ENCODE data around the gene NFE2L2.

DNA sequence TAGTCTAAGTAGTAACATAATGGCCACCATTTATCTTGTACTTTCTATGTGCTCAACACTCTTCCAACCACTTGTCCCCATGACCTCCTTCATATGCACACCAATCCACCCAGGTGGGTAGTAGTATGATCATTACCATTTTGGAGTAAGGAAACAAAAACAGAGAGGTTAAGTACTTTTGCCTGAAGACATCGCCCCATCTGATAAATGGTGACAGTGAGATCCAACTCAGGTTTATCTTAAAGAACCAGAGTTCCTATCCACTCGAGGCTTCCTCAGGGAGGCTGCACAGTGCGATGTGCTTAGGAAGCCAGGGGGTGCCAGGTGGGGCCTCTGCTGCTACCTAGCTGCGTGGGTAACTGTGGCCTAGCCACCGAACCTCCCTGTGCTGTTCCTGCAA, 14.1 kb downstream of the NFE2L2 start:
- no peak for TF ChIP-seq POLR2AphosphoS5 (IDR thresholded peaks at IDR 0.05; ENCODE audit: low read depth)
- TF ChIP-seq, protein P1, sequence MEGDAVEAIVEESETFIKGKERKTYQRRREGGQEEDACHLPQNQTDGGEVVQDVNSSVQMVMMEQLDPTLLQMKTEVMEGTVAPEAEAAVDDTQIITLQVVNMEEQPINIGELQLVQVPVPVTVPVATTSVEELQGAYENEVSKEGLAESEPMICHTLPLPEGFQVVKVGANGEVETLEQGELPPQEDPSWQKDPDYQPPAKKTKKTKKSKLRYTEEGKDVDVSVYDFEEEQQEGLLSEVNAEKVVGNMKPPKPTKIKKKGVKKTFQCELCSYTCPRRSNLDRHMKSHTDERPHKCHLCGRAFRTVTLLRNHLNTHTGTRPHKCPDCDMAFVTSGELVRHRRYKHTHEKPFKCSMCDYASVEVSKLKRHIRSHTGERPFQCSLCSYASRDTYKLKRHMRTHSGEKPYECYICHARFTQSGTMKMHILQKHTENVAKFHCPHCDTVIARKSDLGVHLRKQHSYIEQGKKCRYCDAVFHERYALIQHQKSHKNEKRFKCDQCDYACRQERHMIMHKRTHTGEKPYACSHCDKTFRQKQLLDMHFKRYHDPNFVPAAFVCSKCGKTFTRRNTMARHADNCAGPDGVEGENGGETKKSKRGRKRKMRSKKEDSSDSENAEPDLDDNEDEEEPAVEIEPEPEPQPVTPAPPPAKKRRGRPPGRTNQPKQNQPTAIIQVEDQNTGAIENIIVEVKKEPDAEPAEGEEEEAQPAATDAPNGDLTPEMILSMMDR (conservative IDR thresholded peaks at IDR 0.05; ENCODE audit: low read depth in 2 of 2), result no peak
- no peak for TF ChIP-seq CREB1 (CRISPR knock-in tag; IDR thresholded peaks at IDR 0.05; ENCODE audit: low read depth)
- TF ChIP-seq ZNF114 (CRISPR knock-in tag; IDR thresholded peaks at IDR 0.05), result no peak
- TF ChIP-seq EZH2 (IDR thresholded peaks at IDR 0.05; ENCODE audit: low read depth, unreplicated experiment), result no peak
- no peak for TF ChIP-seq JUNB (IDR thresholded peaks at IDR 0.05; ENCODE audit: unreplicated experiment)
- TF ChIP-seq, protein P2, sequence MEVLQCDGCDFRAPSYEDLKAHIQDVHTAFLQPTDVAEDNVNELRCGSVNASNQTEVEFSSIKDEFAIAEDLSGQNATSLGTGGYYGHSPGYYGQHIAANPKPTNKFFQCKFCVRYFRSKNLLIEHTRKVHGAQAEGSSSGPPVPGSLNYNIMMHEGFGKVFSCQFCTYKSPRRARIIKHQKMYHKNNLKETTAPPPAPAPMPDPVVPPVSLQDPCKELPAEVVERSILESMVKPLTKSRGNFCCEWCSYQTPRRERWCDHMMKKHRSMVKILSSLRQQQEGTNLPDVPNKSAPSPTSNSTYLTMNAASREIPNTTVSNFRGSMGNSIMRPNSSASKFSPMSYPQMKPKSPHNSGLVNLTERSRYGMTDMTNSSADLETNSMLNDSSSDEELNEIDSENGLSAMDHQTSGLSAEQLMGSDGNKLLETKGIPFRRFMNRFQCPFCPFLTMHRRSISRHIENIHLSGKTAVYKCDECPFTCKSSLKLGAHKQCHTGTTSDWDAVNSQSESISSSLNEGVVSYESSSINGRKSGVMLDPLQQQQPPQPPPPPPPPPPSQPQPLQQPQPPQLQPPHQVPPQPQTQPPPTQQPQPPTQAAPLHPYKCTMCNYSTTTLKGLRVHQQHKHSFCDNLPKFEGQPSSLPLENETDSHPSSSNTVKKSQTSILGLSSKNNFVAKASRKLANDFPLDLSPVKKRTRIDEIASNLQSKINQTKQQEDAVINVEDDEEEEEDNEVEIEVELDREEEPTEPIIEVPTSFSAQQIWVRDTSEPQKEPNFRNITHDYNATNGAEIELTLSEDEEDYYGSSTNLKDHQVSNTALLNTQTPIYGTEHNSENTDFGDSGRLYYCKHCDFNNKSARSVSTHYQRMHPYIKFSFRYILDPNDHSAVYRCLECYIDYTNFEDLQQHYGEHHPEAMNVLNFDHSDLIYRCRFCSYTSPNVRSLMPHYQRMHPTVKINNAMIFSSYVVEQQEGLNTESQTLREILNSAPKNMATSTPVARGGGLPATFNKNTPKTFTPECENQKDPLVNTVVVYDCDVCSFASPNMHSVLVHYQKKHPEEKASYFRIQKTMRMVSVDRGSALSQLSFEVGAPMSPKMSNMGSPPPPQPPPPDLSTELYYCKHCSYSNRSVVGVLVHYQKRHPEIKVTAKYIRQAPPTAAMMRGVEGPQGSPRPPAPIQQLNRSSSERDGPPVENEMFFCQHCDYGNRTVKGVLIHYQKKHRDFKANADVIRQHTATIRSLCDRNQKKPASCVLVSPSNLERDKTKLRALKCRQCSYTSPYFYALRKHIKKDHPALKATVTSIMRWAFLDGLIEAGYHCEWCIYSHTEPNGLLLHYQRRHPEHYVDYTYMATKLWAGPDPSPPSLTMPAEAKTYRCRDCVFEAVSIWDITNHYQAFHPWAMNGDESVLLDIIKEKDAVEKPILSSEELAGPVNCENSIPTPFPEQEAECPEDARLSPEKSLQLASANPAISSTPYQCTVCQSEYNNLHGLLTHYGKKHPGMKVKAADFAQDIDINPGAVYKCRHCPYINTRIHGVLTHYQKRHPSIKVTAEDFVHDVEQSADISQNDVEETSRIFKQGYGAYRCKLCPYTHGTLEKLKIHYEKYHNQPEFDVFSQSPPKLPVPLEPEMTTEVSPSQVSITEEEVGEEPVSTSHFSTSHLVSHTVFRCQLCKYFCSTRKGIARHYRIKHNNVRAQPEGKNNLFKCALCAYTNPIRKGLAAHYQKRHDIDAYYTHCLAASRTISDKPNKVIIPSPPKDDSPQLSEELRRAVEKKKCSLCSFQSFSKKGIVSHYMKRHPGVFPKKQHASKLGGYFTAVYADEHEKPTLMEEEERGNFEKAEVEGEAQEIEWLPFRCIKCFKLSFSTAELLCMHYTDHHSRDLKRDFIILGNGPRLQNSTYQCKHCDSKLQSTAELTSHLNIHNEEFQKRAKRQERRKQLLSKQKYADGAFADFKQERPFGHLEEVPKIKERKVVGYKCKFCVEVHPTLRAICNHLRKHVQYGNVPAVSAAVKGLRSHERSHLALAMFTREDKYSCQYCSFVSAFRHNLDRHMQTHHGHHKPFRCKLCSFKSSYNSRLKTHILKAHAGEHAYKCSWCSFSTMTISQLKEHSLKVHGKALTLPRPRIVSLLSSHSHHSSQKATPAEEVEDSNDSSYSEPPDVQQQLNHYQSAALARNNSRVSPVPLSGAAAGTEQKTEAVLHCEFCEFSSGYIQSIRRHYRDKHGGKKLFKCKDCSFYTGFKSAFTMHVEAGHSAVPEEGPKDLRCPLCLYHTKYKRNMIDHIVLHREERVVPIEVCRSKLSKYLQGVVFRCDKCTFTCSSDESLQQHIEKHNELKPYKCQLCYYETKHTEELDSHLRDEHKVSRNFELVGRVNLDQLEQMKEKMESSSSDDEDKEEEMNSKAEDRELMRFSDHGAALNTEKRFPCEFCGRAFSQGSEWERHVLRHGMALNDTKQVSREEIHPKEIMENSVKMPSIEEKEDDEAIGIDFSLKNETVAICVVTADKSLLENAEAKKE (CRISPR knock-in tag; IDR thresholded peaks at IDR 0.05), result no peak
- no peak for TF ChIP-seq EZH2phosphoT487 (IDR thresholded peaks at IDR 0.05; ENCODE audit: unreplicated experiment)
- TF ChIP-seq, protein P3, sequence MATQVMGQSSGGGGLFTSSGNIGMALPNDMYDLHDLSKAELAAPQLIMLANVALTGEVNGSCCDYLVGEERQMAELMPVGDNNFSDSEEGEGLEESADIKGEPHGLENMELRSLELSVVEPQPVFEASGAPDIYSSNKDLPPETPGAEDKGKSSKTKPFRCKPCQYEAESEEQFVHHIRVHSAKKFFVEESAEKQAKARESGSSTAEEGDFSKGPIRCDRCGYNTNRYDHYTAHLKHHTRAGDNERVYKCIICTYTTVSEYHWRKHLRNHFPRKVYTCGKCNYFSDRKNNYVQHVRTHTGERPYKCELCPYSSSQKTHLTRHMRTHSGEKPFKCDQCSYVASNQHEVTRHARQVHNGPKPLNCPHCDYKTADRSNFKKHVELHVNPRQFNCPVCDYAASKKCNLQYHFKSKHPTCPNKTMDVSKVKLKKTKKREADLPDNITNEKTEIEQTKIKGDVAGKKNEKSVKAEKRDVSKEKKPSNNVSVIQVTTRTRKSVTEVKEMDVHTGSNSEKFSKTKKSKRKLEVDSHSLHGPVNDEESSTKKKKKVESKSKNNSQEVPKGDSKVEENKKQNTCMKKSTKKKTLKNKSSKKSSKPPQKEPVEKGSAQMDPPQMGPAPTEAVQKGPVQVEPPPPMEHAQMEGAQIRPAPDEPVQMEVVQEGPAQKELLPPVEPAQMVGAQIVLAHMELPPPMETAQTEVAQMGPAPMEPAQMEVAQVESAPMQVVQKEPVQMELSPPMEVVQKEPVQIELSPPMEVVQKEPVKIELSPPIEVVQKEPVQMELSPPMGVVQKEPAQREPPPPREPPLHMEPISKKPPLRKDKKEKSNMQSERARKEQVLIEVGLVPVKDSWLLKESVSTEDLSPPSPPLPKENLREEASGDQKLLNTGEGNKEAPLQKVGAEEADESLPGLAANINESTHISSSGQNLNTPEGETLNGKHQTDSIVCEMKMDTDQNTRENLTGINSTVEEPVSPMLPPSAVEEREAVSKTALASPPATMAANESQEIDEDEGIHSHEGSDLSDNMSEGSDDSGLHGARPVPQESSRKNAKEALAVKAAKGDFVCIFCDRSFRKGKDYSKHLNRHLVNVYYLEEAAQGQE (IDR thresholded peaks at IDR 0.05; ENCODE audit: unreplicated experiment), result no peak
- TF ChIP-seq NANOG (IDR thresholded peaks at IDR 0.05; ENCODE audit: borderline replicate concordance), result no peak

Data from GM23338 (cell line).